GM23248 (cell line): ENCODE results near the gene GOLGA6D.

Experiments used
- EZH2 ChIP-seq: fragments of 200-600 bp; sonication (generic); IDR thresholded peaks from 2 replicates; pipeline ENCODE4 v1.6.1; 2018; ENCODE audit warnings: antibody characterized with exemption, mild to moderate bottlenecking; ENCODE audit not compliant: insufficient read depth, poor library complexity, severe bottlenecking
- EZH2phosphoT487 ChIP-seq: fragments of 200-600 bp; sonication (generic); IDR thresholded peaks from 2 replicates; pipeline ENCODE4 v1.6.1; 2018; ENCODE audit warnings: antibody characterized with exemption, moderate library complexity, mild to moderate bottlenecking, low read depth; ENCODE audit not compliant: insufficient read depth

GRCh38 chr15:75338661-75339240 is 56.1 kb downstream of the GOLGA6D start:
- TF ChIP-seq EZH2, result no peak
- TF ChIP-seq EZH2phosphoT487, result no peak
